LNCaP clone FGC (cell line): ENCODE results near the gene STIM1.

Source experiments
- DNase-seq: peaks from one replicate; pipeline ENCODE4 v3.0.0-alpha.2; 2011; ENCODE audit warnings: low read depth
- H3K4me3 ChIP-seq: 2 replicates; pipeline ENCODE4 v1.5.1; 2011; ENCODE audit warnings: mild to moderate bottlenecking, low read depth, low read length, control low read depth
- TF ChIP-seq, protein P1 (sequence below): IDR thresholded peaks from 2 replicates; pipeline ENCODE4 v1.5.1; 2012; ENCODE audit warnings: mild to moderate bottlenecking; ENCODE audit not compliant: control insufficient read depth, insufficient read depth; ENCODE audit errors: extremely low read depth

STIM1 gene

DNA sequence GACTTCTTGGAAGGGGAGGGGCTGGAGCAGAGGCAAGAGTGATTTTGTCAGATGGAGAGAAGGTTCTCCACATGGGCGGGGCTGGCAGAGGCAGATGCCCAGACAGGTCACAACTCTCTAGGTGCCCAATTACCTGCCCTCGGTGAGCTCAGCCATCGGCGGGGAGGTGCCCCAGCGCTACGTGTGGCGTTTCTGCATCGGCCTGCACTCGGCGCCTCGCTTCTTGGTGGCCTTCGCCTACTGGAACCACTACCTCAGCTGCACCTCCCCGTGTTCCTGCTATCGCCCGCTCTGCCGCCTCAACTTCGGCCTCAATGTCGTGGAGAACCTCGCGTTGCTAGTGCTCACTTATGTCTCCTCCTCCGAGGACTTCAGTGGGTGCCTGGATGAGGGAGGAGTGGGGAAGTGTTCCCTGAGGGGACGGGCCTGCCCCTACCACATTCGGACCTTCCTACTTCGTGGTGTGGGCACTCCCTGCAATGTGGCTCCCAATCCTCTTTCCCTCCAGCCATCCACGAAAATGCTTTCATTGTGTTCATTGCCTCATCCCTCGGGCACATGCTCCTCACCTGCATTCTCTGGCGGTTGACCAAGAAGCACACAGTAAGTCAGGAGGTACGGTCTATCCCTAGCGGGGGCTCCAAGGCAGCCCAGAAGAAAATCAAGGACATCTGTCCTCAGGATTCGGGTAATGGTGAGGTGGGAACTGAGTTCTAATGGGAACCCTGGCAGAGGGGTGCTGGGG is 31.5 kb upstream of the STIM1 start:
- TF ChIP-seq, protein P1, sequence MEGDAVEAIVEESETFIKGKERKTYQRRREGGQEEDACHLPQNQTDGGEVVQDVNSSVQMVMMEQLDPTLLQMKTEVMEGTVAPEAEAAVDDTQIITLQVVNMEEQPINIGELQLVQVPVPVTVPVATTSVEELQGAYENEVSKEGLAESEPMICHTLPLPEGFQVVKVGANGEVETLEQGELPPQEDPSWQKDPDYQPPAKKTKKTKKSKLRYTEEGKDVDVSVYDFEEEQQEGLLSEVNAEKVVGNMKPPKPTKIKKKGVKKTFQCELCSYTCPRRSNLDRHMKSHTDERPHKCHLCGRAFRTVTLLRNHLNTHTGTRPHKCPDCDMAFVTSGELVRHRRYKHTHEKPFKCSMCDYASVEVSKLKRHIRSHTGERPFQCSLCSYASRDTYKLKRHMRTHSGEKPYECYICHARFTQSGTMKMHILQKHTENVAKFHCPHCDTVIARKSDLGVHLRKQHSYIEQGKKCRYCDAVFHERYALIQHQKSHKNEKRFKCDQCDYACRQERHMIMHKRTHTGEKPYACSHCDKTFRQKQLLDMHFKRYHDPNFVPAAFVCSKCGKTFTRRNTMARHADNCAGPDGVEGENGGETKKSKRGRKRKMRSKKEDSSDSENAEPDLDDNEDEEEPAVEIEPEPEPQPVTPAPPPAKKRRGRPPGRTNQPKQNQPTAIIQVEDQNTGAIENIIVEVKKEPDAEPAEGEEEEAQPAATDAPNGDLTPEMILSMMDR, result no peak
- no peak for DNase-seq
- no peak overlapping the region for H3K4me3 ChIP-seq

DNA sequence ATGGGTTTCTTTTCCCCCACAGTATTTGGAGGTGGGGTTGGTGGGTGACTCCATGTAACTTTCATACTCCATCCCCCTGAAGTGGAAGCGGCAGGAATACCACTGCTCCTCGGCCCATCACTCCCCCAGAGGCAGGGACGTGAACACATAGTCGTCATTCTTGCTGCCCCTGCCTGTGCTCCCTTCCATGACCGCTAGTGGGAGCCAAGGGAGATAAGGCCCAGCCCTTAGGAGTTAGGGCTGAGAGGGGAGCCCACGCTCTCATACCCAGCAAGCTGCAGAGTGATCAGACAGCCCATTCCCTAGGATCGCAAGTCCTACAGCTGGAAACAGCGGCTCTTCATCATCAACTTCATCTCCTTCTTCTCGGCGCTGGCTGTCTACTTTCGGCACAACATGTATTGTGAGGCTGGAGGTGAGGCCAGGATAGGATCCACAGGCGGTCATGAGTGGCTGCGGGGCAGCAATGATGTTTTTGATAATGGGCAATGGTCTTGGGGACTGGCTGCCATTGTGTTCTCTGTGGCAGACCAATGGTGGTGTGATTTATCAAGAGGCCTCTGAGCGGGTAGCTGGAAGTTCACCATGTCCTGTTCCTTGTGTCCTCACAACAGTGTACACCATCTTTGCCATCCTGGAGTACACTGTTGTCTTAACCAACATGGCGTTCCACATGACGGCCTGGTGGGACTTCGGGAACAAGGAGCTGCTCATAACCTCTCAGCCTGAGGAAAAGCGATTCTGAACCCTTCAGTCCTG is 30.6 kb upstream of the STIM1 start:
- TF ChIP-seq, protein P1, result peak; percentile 58
- no peak overlapping the region for H3K4me3 ChIP-seq
- DNase-seq, result no peak

DNA sequence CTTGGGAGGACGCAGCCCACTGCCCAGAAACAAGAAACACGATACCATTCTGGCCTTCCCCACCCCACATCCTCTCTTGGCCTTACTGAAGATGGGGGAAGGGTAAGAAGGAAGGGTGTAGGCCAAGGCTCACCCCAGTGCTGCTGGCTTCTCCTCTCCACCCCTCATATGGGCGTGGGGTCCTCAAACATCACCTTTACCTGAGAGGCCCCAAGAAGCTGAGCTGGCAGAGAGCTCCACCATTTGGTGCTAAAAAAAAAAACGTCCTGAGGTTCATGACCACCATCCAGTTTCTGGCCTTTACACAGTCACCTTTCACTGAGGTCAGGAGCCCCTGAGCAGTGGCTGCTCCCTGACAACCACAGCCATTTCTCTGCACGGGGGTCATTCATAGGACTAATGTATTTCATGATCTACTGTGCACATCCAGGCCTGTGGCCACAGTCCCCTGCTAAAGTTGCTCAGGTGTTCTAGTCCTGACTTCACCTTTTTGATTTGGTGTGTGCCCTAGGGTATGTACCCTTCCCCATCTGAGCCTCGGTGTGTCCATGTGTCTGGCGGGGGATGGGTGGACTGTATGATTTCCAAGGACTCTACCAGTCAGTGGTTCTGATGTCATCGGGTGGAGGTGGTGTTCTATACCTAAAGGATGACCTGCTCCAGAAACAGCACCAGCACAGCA is 29.9 kb upstream of the STIM1 start:
- TF ChIP-seq, protein P1, result no peak
- DNase-seq, result no peak
- no peak overlapping the region for H3K4me3 ChIP-seq

DNA sequence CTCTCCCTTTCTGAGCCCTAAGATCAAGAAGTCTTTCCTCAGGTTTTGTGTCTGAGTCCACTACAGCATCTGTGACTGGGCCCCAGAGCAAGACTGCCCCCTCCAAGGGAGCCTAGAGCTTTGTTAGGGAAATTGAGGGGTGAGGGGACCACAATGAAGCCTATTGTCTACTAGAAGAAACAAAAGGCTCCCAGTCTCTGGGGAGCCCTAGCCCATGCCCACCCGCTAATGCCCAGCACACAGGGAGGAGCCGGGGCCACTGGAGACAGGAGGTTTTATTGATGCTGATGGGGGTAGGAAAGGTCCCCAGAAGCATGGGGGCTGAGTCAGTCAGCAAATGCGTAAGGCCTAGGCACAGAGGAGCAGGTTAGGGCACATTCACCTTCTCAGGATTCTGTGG is 28.7 kb upstream of the STIM1 start:
- no peak for DNase-seq
- no peak overlapping the region for H3K4me3 ChIP-seq
- TF ChIP-seq, protein P1, result no peak

DNA sequence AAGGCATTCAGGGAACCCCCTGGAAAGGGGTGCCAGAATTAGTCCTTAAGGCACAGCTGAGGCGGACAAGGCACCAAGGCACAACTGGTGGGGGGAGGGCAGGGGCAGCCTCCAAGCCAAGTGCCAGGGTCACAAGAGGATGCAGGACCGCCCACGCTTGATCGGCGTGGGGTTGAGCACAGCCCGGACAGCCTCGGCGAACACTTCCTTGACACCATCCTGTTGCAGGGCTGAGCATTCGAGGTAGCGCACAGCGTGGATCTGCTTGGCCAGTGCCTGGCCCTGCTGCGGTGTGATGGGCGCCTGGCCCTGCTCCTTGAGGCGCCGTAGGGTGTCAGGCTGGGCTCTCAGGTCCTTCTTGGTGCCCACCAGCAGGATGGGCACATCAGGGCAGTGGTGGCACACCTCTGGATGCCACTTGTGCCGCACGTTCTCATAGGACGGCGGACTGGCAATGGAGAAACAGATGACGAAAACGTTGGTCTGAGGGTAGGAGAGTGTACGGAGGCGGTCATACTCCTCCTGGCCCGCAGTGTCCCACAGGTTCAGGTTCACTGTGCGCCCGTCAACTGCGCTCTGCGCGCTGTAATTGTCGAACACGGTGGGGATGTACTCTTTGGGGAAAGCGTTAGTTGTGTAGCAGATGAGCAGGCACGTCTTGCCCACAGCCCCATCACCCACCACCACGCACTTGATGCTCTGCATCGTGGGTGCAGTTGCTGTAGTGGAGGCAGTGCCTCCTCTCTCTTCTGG is 27.9 kb upstream of the STIM1 start:
- no peak overlapping the region for H3K4me3 ChIP-seq
- TF ChIP-seq, protein P1, result no peak
- no peak for DNase-seq

DNA sequence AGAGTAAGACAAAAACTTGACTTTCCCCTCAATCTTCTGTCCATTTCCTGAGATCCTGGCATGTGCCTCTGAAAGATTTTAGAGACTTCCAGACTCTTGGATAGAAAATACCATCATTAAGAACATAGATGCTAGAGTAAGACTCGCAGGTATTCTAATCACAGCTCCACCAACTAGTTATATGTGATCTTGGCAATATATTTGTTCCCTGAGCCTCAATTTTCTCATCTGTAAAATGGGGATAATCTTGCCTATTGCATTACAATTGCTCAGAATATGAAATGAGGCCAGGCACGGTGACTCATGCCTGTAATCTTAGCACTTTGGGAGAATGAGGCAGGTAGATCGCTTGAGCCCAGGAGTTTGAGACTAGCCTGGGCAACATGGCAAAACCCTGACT is 25.4 kb upstream of the STIM1 start:
- H3K4me3 ChIP-seq, result no peak overlapping the region
- TF ChIP-seq, protein P1, result no peak
- no peak for DNase-seq
